ENCODE data around the gene CHCHD6. TPM values are rescaled to one million over a fixed set of nuclear protein-coding genes. Genes with fewer than 3 reads are reported as not detected.

Gene CHCHD6
- total and polyA plus RNA-seq, 2 experiments from 2014 or later: 15.8 to 21.4 TPM

DNA sequence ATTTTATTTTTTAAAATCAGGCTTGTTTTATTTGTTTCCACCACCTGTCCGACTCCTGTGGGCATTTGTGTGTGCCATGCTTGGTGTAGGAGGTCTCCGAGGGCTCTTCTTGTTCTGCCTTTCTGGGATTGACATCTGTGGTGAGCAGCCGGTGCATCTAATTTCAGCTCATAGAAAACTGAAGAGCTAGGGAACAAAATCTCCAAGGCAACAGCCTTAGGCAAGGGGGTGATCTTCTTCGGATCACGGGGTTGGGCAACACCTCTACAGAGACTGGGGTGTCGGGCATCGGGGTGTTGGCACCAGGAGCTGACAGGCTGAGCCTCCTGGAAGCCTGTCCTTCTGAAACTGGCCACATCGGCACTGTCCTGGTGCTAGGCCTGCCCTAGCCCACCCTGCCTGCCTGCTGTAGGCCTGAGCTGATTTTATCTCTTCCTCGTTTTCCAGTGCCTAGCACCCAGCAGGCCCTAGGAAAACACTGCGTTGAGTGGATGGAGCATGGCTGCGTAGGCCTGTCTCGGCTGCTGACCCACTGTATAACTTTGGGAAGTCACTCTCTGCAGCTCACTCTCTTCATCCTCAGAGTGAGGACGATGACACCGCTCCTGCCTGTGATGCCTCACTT is 10.3 kb downstream of the CHCHD6 start:
- in situ Hi-C loops (cut with MboI): no loop called here
- no peak overlapping the region for H3K27ac ChIP-seq
- no peak for DNase-seq
- H3K27me3 ChIP-seq (replicated peaks; ENCODE audit: insufficient read depth): no peaks in the 10 kb centered on the region
- H3K9ac ChIP-seq: no peak overlapping the region
- H3K9me2 ChIP-seq (ENCODE audit: insufficient read depth): no peaks in the 10 kb centered on the region
- H4K20me1 ChIP-seq (ENCODE audit: insufficient read depth): no peaks in the 10 kb centered on the region
- TF ChIP-seq EZH2 (IDR thresholded peaks at IDR 0.05; ENCODE audit: insufficient read depth, poor library complexity, severe bottlenecking) (no peak), EZH2phosphoT487 (IDR thresholded peaks at IDR 0.05; ENCODE audit: insufficient read depth, low read depth) (no peak)
- H3K9me3 ChIP-seq (ENCODE audit: low read depth): no peaks in the 10 kb centered on the region
- H3K4me2 ChIP-seq (ENCODE audit: unreplicated experiment): no peak overlapping the region
- H3K36me3 ChIP-seq (ENCODE audit: low read depth): no peaks in the 10 kb centered on the region
- H3K4me1 ChIP-seq (ENCODE audit: insufficient read depth): 0 out of 2 replicates have a peak, but pooled peaks cover 3% of the 10 kb centered on the region
- 81 to 83% methylated on average over 14 of the region's 14 CpGs for WGBS, 2 experiments (ENCODE audit: low coverage in 1 of 2, low lambda C conversion rate in 2 of 2, missing lambda C conversion rate in 2 of 2)
- no peak overlapping the region for H3K4me3 ChIP-seq
- H2AFZ ChIP-seq: no peak overlapping the region
- H3F3A ChIP-seq (ENCODE audit: insufficient read depth): no peaks in the 10 kb centered on the region; the same call in 1 of the 2 replicates
- H3K79me2 ChIP-seq (ENCODE audit: insufficient read depth): peaks cover 34% of the 10 kb centered on the region

DNA sequence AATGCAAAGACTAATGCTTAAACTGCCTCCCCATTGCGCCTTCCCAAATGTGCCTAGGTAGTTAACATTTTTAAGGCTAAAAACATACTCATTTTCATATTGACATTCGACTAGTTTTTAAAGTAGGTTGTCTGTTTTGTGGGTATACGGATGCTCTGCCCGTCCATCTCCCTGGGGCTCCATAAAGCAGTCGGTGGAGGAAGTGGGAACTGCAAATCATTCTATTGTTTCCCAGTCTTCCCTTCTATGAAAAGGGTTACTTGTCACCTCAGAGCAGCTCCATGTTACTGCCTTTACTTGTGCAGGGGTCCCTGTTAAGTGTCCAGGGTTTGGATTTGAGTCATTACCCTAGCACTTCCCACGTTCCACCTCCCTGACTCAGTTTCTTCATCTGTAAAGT is 10.9 kb downstream of the CHCHD6 start:
- 87 to 89% methylated on average over 6 of the region's 6 CpGs for WGBS, 2 experiments (ENCODE audit: low coverage in 1 of 2, low lambda C conversion rate in 2 of 2, missing lambda C conversion rate in 2 of 2)
- Histone ChIP-seq H3K27ac (no peak overlapping the region), H3F3A (ENCODE audit: insufficient read depth) (no peaks in the 10 kb centered on the region; the same call in 1 of the 2 replicates), H4K20me1 (ENCODE audit: insufficient read depth) (no peaks in the 10 kb centered on the region), H3K36me3 (ENCODE audit: low read depth) (no peaks in the 10 kb centered on the region), H3K27me3 (replicated peaks; ENCODE audit: insufficient read depth) (no peaks in the 10 kb centered on the region), H3K4me3 (no peak overlapping the region), H3K79me2 (ENCODE audit: insufficient read depth) (peaks cover 29% of the 10 kb centered on the region), H2AFZ (no peak overlapping the region), H3K9me2 (ENCODE audit: insufficient read depth) (no peaks in the 10 kb centered on the region), H3K4me1 (ENCODE audit: insufficient read depth) (0 out of 2 replicates have a peak, but pooled peaks cover 3% of the 10 kb centered on the region), H3K9ac (no peak overlapping the region), H3K9me3 (ENCODE audit: low read depth) (no peaks in the 10 kb centered on the region), H3K4me2 (ENCODE audit: unreplicated experiment) (no peak overlapping the region)
- in situ Hi-C loops (cut with MboI): no loop called here
- no peak for TF ChIP-seq EZH2phosphoT487 (IDR thresholded peaks at IDR 0.05; ENCODE audit: insufficient read depth, low read depth)
- TF ChIP-seq EZH2 (IDR thresholded peaks at IDR 0.05; ENCODE audit: insufficient read depth, poor library complexity, severe bottlenecking): no peak
- DNase-seq: no peak

DNA sequence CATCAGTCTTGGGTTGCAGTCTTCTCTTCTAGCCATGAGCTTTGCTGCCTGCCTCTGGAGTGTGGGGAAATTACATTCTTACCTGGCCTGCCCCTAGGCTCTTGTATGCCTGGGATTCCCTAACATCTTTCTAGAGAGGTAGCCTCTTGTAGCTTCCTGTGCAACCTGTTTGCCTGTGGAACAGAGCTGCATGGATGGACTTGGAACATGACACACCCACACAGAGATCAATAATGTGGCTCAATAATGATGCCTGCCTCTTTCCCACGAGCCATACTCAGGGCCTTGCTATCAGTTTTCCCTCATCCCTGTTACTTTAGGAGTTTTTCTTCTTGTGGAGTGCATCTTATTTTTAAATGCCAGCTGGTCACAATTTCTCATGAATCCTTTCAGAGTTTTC is 11.4 kb downstream of the CHCHD6 start:
- in situ Hi-C loops (cut with MboI): no loop called here
- no peaks in the 10 kb centered on the region for H4K20me1 ChIP-seq (ENCODE audit: insufficient read depth)
- 72 to 84% methylated on average over 1 of the region's 1 CpG for WGBS, 2 experiments (ENCODE audit: low coverage in 1 of 2, low lambda C conversion rate in 2 of 2, missing lambda C conversion rate in 2 of 2)

DNA sequence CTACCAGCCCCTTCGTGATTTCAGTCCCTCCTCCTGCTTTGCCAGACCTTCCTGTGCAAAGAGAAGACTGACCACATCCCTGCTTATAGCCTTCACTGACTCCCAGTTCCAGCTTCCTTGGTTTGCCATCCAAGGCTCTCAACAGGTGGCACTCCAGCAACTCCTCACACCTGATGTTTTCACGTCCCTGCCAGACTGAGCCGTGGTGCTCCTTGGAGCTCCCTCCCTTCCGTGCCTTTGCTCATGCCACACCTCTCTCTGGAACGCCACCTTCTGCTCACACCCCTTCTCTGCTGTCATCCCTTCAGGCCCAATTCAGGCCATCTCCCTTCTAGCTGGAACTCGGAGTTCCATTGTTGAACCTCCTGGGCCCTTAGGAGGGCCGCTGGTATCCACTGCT is 12.0 kb downstream of the CHCHD6 start:
- Histone ChIP-seq H3K4me3 (no peak overlapping the region), H3K27ac (no peak overlapping the region), H3K4me2 (ENCODE audit: unreplicated experiment) (no peak overlapping the region), H3K36me3 (ENCODE audit: low read depth) (no peaks in the 10 kb centered on the region), H2AFZ (no peak overlapping the region), H3K9ac (no peak overlapping the region), H3K27me3 (replicated peaks; ENCODE audit: insufficient read depth) (no peaks in the 10 kb centered on the region), H3K4me1 (ENCODE audit: insufficient read depth) (0 out of 2 replicates have a peak, but pooled peaks cover 2% of the 10 kb centered on the region), H3K9me3 (ENCODE audit: low read depth) (no peaks in the 10 kb centered on the region), H4K20me1 (ENCODE audit: insufficient read depth) (no peaks in the 10 kb centered on the region), H3K9me2 (ENCODE audit: insufficient read depth) (no peaks in the 10 kb centered on the region), H3F3A (ENCODE audit: insufficient read depth) (no peaks in the 10 kb centered on the region; the same call in 1 of the 2 replicates), H3K79me2 (ENCODE audit: insufficient read depth) (peaks cover 22% of the 10 kb centered on the region)
- DNase-seq: no peak
- in situ Hi-C loops (cut with MboI): no loop called here
- WGBS, 2 experiments (ENCODE audit: low coverage in 1 of 2, low lambda C conversion rate in 2 of 2, missing lambda C conversion rate in 2 of 2): 82 to 85% methylated on average over 7 of the region's 7 CpGs
- no peak for TF ChIP-seq EZH2phosphoT487 (IDR thresholded peaks at IDR 0.05; ENCODE audit: insufficient read depth, low read depth)
- TF ChIP-seq EZH2 (IDR thresholded peaks at IDR 0.05; ENCODE audit: insufficient read depth, poor library complexity, severe bottlenecking): no peak

More for the DNA sequence above, 11.4 kb downstream of the CHCHD6 start:
- H3K79me2 ChIP-seq (ENCODE audit: insufficient read depth): peaks cover 26% of the 10 kb centered on the region
- H3K4me3 ChIP-seq: no peak overlapping the region
- no peak overlapping the region for H3K27ac ChIP-seq
- no peaks in the 10 kb centered on the region for H3K27me3 ChIP-seq (replicated peaks; ENCODE audit: insufficient read depth)
- H3K36me3 ChIP-seq (ENCODE audit: low read depth): no peaks in the 10 kb centered on the region
- no peaks in the 10 kb centered on the region for H3K9me2 ChIP-seq (ENCODE audit: insufficient read depth)
- DNase-seq: no peak
- TF ChIP-seq EZH2 (IDR thresholded peaks at IDR 0.05; ENCODE audit: insufficient read depth, poor library complexity, severe bottlenecking): no peak
- no peak overlapping the region for H2AFZ ChIP-seq
- H3F3A ChIP-seq (ENCODE audit: insufficient read depth): no peaks in the 10 kb centered on the region; the same call in 1 of the 2 replicates
- no peak overlapping the region for H3K4me2 ChIP-seq (ENCODE audit: unreplicated experiment)
- 0 out of 2 replicates have a peak, but pooled peaks cover 3% of the 10 kb centered on the region for H3K4me1 ChIP-seq (ENCODE audit: insufficient read depth)
- H3K9me3 ChIP-seq (ENCODE audit: low read depth): no peaks in the 10 kb centered on the region
- no peak overlapping the region for H3K9ac ChIP-seq
